Choroid plexus epithelial cell (primary cell): ENCODE measurements around the gene PLA2G2C.
"Not testable (repeated sequence)": the region's sequence is repeated elsewhere in the genome, so short reads cannot be mapped to it uniquely, and the experiment has no call there.

ENCODE experiments used
- DNase-seq: peaks from one replicate; pipeline ENCODE4 v3.0.0-alpha.2; 2010; ENCODE audit warnings: low read depth
- H3K4me3 ChIP-seq: 2 replicates; pipeline ENCODE4 v1.5.1; 2011; ENCODE audit warnings: low read depth, mild to moderate bottlenecking, control low read depth, low read length, moderate library complexity
- CTCF ChIP-seq: conservative IDR thresholded peaks from 2 replicates; pipeline ENCODE4 v1.5.1; 2011; ENCODE audit warnings: low read depth, mild to moderate bottlenecking, control low read depth, inconsistent platforms, low read length, moderate library complexity

Gene PLA2G2C

DNA sequence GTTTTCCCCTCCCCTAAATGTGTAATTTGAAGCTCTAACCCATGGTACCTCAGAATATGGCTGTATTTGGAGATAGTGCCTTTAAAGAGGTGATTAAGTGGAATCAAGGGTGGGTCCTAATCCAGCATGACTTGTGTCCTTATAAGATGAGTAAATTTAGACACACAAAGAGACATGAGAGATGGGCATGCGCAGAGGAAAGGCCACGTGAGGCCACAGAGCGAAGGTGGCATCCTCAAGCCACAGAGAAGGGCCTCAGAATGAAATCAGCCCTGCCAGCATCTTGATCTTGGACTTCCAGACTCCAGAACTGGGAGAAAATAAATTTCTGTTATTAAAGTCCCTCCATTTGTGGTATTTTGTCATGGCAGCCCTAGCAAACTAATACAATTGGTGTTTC, 50.1 kb downstream of the PLA2G2C start:
- no peak for TF ChIP-seq CTCF
- no peak overlapping the region for H3K4me3 ChIP-seq
- DNase-seq, result no peak

- DNase-seq, result no peak
- no peak for TF ChIP-seq CTCF
- H3K4me3 ChIP-seq, result no peak overlapping the region
These were observed 51.3 kb downstream of the PLA2G2C start for GRCh38 chr1:20134995-20135394.

DNA sequence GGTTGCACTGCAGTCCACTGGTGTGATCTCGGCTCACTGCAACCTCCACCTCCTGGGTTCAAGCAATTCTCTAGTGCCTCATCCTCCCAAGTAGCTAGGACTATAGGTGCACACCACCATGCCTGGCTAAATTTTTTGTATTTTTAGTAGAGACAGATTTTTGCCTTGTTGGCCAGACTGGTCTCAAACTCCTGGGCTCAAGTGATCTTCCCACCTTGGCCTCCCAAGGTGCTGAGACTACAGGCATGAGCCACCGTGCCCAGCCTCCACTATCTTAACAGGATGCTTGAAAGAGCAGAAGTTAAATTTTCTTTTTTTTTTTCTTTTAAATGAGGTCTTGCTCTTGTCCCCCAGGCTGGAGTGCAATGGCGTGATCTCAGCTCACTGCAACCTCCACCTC, 55.8 kb downstream of the PLA2G2C start:
- not testable (repeated sequence) for H3K4me3 ChIP-seq, DNase-seq

DNA sequence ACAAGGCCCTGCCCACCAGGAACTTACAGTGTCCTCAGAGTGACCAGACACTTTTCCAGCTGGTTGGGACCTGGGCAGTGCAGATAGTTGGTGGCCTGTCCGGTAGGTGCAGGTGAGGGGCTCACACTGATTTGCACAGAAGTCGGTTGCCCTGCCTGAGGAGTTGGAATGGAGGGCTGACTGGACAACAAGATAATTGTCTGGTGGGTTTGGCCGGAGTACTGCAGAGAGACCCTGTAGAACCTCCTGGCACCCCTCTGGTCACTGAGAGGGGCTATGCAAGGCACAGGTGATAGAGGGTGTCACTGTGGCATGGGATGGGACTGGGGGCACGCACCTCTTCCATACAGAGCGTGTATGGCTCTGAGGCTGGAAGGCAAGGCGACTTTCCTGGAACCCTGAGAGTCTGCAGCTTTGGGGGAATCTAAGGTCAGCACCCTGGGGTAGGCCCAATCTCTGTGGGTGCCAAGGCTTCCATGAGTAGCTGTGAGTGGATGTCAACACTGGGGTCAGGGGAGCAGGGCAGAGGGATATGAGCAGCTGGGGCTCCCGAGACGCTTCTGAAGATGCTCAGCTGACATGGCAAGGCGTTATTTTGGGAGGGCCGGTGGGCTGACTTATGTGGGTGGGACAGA, 59.4 kb downstream of the PLA2G2C start:
- DNase-seq, result no peak

DNA sequence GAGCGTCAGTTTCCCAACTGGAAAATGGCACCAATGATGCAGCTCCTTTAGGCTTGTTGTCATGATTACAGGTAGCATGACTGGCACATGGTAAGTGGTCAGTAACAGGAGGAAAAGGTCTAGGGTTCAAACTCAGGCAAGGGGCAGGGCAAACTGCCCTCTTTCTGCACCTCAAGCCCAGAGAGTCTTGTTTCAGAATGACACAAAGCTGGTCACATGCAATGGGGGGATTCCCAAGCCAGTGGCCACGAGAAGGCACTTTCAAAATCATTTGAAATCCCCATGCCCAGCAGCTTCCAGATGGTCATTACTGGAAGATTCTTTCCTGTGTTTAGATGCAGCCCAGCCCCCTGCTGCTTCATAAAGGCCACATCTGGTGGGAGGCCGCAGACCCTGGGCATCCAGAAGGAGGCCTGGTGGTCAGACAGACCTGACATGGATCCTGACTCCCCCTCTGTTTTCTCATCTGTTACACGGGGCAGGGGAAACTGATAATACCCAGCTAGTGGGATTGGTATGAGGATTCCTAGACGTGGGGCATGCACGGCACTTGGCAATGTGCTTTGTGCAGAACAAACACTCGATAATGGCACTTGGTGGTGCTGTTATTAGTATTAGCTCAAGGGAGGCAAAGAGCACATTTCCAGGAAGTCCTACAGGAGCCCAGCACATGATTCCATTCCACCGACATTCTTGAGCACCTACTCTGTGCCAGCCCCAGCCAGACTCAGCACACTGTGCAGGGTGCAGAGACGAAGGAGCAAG, 60.1 kb downstream of the PLA2G2C start:
- DNase-seq, result no peak
- no peak for TF ChIP-seq CTCF
- H3K4me3 ChIP-seq, result no peak overlapping the region

More for the DNA sequence above, 59.4 kb downstream of the PLA2G2C start:
- no peak overlapping the region for H3K4me3 ChIP-seq
- TF ChIP-seq CTCF, result no peak

DNA sequence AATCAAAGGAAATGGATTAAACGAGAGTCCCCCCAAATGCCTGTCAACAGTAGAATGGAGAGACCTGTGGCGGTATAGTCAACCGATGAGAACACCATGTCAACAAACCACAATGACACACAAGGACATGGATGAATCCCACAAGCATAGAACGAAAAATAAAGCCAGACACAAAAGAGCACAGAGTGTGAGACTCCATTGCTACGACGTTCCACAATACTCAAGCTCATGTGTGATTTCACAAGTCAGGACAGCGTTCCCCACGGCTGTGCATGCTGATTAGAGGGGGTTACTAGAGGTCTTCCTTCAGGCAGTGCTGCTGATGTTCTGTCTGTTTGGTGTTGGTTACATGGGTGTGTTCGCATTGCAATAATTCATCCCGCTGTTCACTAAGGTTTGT, 61.2 kb downstream of the PLA2G2C start:
- no peak for TF ChIP-seq CTCF
- no peak overlapping the region for H3K4me3 ChIP-seq
- DNase-seq, result no peak

- TF ChIP-seq CTCF, result no peak
- DNase-seq, result peak; percentile 68
- no peak overlapping the region for H3K4me3 ChIP-seq
These were observed 61.8 kb downstream of the PLA2G2C start for GRCh38 chr1:20124456-20125057.
